A673 (cell line): ENCODE measurements around the gene UMODL1. TPM values are rescaled to one million over a fixed set of nuclear protein-coding genes. Genes with fewer than 3 reads are reported as not detected.

Experiments used
- BruUV-seq: library from RNA; stranded (reverse); fragments of 400-500 nt; replicated peaks from 2 replicates; lab custom pipeline; 2021; lab: Mats Ljungman, UMichigan
- CTCF ChIA-PET: fragments of 300-600 bp; sonication (Branson Sonifier 250); formaldehyde crosslinking; loops from one replicate; lab custom pipeline; 2022; ENCODE audit warnings: antibody characterized with exemption; lab: Charles Lee
- POLR2A ChIA-PET: fragments of 300-600 bp; sonication (Branson Sonifier 250); formaldehyde crosslinking; loops from one replicate; lab custom pipeline; 2022; ENCODE audit warnings: antibody characterized with exemption; ENCODE audit not compliant: low non-redundant PET; lab: Charles Lee
- DNase-seq: peaks from one replicate; pipeline ENCODE4 v3.0.0-alpha.2; 2015; ENCODE audit warnings: low spot score
- H3K27ac ChIP-seq: fragments of 200-600 bp; sonication (generic); 2 replicates; pipeline ENCODE4 v1.5.1; 2016; ENCODE audit warnings: mixed run types, low read depth, mild to moderate bottlenecking, mixed read lengths, antibody characterized with exemption, low read length; ENCODE audit not compliant: poor library complexity, severe bottlenecking
- H3K27me3 ChIP-seq: fragments of 200-600 bp; sonication (generic); replicated peaks from 2 replicates; pipeline ENCODE4 v1.6.1; 2017; ENCODE audit warnings: mixed run types, low read depth, mild to moderate bottlenecking, mixed read lengths, antibody characterized with exemption, low read length; ENCODE audit not compliant: insufficient read depth, poor library complexity
- H3K36me3 ChIP-seq: fragments of 200-600 bp; sonication (generic); 2 replicates; pipeline ENCODE4 v1.6.1; 2016; ENCODE audit warnings: mixed run types, mild to moderate bottlenecking, mixed read lengths, antibody characterized with exemption, low read length; ENCODE audit not compliant: insufficient read depth, poor library complexity, severe bottlenecking
- H3K4me1 ChIP-seq: fragments of 200-600 bp; sonication (generic); 2 replicates; pipeline ENCODE4 v1.6.1; 2017; ENCODE audit warnings: mixed run types, mild to moderate bottlenecking, mixed read lengths, antibody characterized with exemption, low read length; ENCODE audit not compliant: insufficient read depth, poor library complexity, severe bottlenecking
- H3K4me3 ChIP-seq: fragments of 200-600 bp; sonication (generic); 2 replicates; pipeline ENCODE4 v1.5.1; 2016; ENCODE audit warnings: low read depth, mixed run types, mild to moderate bottlenecking, mixed read lengths, low read length; ENCODE audit not compliant: poor library complexity, severe bottlenecking
- H3K9me3 ChIP-seq: fragments of 200-600 bp; sonication (generic); 2 replicates; pipeline ENCODE4 v1.6.1; 2016; ENCODE audit warnings: mixed run types, low read depth, mild to moderate bottlenecking, mixed read lengths, antibody characterized with exemption, low read length; ENCODE audit not compliant: poor library complexity, severe bottlenecking
- EZH2 ChIP-seq: fragments of 200-600 bp; sonication (generic); IDR thresholded peaks from 2 replicates; pipeline ENCODE4 v1.6.1; 2017; ENCODE audit warnings: borderline replicate concordance, low read depth, mild to moderate bottlenecking, mixed read lengths, antibody characterized with exemption, low read length; ENCODE audit not compliant: poor library complexity, severe bottlenecking
- intact Hi-C: fragments of 100-400 bp; cut with micrococcal nuclease; formaldehyde crosslinking; loops from one replicate; pipeline ENCODE4 v1.10.0; 2022; ENCODE audit not compliant: unreplicated experiment
- total RNA-seq: library from RNA; stranded (reverse); gene quantifications from 2 replicates; pipeline ENCODE4 v1.2.3, GENCODE V29; 2021
- TF ChIP-seq, protein P1 (sequence below): fragments of 300-800, 200-600 bp; sonication (generic); conservative IDR thresholded peaks from 2 replicates; pipeline ENCODE4 v1.5.1; 2017; ENCODE audit warnings: low read depth, mild to moderate bottlenecking, antibody characterized with exemption, low read length, moderate library complexity, mixed read lengths

Gene UMODL1
- total RNA-seq, 1 experiment from 2014 or later, result not detected

DNA sequence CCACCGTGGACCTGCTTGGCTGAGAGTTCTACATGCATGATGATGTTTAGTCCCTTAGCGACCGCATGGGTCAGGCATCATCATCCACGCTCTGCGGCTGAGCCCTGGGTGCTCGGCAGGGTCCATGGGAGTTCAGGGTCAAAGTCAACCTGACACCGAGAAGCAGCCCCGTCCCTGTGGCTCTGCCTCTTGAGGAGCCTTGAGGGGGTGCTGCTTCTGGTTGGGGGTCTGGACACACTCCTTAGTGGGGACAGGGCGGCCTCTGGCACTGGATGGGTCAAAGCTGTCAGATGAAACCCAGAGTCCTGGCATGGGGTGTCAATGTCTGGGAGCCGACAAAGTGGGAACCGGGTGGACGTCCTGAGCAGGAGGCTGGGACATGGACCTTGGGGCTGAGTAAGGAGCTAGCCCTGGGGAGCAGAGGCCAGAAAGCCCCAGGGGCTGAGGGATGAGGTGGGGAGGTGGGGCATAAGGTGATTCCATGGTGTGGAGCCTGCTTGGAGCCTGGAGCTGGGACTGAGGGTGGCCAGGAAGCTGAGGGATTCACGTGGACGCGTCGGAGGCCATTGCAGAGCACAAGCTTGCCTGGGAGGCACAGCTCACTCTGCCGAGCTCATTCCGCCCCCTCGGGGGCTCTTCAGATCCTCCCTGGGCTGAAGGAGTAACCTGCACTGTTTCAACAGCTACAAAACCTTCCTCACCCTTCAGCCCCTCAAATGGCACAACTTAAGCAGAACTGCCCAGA is 53.9 kb downstream of the UMODL1 start:
- H3K9me3 ChIP-seq, result no peaks in the 10 kb centered on the region
- no peaks in the 10 kb centered on the region for H3K27me3 ChIP-seq
- no peaks in the 10 kb centered on the region for H3K36me3 ChIP-seq
- TF ChIP-seq, protein P1, sequence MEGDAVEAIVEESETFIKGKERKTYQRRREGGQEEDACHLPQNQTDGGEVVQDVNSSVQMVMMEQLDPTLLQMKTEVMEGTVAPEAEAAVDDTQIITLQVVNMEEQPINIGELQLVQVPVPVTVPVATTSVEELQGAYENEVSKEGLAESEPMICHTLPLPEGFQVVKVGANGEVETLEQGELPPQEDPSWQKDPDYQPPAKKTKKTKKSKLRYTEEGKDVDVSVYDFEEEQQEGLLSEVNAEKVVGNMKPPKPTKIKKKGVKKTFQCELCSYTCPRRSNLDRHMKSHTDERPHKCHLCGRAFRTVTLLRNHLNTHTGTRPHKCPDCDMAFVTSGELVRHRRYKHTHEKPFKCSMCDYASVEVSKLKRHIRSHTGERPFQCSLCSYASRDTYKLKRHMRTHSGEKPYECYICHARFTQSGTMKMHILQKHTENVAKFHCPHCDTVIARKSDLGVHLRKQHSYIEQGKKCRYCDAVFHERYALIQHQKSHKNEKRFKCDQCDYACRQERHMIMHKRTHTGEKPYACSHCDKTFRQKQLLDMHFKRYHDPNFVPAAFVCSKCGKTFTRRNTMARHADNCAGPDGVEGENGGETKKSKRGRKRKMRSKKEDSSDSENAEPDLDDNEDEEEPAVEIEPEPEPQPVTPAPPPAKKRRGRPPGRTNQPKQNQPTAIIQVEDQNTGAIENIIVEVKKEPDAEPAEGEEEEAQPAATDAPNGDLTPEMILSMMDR, result no peak
- no peak for TF ChIP-seq EZH2
- no peak overlapping the region for H3K27ac ChIP-seq
- intact Hi-C loops, result no loop called here
- H3K4me3 ChIP-seq, result no peak overlapping the region
- ChIA-PET POLR2A (no interaction called here), CTCF (interaction anchor here (0.6 to 0.8 kb wide), 3 partner anchors 20 to 581 kb away, joined by 3 to 5 read pairs (median 3); no protein-coding TSS in a partner anchor)
- no peak for DNase-seq
- H3K4me1 ChIP-seq, result no peaks in the 10 kb centered on the region
- no TSS peak for BruUV-seq

DNA sequence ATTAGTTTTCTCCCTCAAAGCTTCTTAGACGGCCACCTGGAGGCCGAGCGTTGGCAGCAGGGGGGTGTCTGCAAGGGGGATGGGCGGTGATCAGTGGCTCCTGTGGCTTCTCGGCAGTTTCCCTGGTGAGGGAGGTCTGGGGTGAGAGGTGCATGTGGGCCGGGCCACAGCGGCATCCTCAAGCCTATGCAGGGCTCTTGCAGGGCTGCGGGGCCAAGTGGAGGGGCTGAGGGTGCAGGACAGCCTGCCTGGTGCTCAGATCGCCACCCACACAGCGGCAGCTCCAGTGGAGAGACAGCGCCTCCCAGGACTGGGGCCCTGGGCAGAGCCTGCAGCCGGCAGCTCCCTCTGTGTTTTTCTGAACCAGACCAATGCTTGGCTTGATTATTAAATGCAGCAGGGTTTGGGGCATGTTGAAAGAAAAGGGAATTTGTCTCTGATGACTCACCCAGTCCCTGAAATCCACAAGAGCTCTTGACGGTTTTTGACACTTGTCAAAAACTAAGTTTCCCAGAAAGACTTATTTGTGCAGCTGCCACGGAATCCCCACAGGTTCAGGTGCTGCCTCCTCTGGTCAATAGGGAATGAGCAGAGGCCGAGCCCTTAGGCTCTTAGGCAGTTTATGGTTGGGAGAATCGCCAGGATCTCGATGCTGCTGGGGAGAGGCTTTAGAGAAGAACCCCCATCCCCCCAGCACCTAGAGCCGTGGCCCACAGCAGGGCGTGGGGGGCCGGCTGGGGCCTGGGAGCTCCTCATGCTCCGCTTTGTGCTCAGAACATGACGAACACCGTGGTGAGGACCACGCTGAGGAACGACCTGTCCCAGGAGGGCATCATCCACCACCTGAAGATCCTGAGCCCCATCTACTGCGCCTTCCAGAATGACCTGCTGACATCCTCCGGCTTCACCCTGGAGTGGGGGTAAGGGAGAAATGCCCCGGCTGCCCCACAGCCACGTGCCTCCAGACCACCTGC is 54.7 kb downstream of the UMODL1 start:
- no peaks in the 10 kb centered on the region for H3K4me1 ChIP-seq
- TF ChIP-seq, protein P1, result no peak
- no peak for TF ChIP-seq EZH2
- POLR2A ChIA-PET, result no interaction called here
- H3K9me3 ChIP-seq, result no peaks in the 10 kb centered on the region
- no peak overlapping the region for H3K27ac ChIP-seq
- no peaks in the 10 kb centered on the region for H3K27me3 ChIP-seq
- H3K4me3 ChIP-seq, result no peak overlapping the region
- no TSS peak for BruUV-seq
- intact Hi-C loops, result no loop called here
- DNase-seq, result peak; percentile 30
- CTCF ChIA-PET, result interaction anchor here (0.6 to 0.8 kb wide), 4 partner anchors 19 to 582 kb away, joined by 3 to 5 read pairs (median 3); no protein-coding TSS in a partner anchor
- no peaks in the 10 kb centered on the region for H3K36me3 ChIP-seq

DNA sequence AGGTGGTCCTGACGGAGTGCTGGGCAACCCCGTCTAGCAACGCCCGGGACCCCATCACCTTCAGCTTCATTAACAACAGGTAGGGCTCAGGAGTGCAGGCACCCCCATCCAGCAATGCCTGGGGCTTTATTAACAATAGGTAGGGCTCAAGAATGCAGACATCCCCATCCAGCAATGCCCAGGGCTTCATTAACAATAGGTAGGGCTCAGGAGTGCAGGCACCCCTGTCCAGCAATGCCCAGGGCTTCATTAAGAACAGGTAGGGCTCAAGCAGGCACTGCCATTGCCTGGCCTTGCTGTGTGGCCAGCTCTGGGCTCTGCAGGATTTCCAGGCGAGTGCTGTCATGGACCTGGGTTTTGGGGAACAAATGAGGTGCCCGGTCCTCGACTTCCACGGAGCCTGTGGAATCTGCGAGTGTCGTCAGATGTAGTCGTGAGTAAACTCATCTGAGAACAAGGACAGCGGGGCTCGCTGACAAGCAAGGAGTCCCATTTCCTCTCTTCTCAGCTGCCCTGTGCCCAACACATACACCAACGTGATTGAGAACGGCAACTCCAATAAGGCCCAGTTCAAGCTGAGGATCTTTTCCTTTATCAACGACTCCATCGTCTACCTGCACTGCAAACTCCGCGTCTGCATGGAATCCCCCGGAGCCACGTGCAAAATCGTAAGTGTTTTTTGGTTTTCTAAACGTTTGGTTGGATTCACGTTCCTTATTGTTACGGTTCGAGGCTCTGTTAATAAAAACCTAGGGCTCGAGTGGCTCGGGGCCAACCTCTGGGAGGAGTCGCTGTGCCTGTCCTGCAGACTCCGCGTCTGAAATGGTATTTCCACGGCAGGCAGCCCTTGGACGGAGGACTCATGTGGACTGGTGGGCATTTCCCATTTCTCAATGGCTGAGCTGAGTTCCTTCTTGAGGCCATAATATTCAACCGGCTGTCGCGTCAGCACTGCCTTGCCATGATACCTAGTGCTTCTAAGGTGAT is 56.3 kb downstream of the UMODL1 start:
- POLR2A ChIA-PET, result no interaction called here
- Histone ChIP-seq H3K27me3 (no peaks in the 10 kb centered on the region), H3K27ac (no peak overlapping the region), H3K4me1 (no peaks in the 10 kb centered on the region), H3K9me3 (no peaks in the 10 kb centered on the region), H3K36me3 (no peaks in the 10 kb centered on the region), H3K4me3 (no peak overlapping the region)
- no TSS peak for BruUV-seq
- DNase-seq, result no peak
- intact Hi-C loops, result no loop called here
- TF ChIP-seq, protein P1, result no peak
- no peak for TF ChIP-seq EZH2
- CTCF ChIA-PET, result interaction anchor here (0.6 to 1.4 kb wide), 2 partner anchors 10 to 11 kb away, joined by 3 read pairs; no protein-coding TSS in a partner anchor
